Central memory CD8-positive, alpha-beta T cell (primary cell): ENCODE measurements around the gene RCN2.
A peak's percentile ranks its signal among the peaks of the same experiment; 100 is the strongest.

Experiments used
- ATAC-seq: fragments of 150-1000 bp; cut with Tn5 transposase; replicated peaks from 2 replicates; pipeline ENCODE4 v1.10.0; 2022; ENCODE audit warnings: mild to moderate bottlenecking, moderate FRiP score, moderate number of reproducible peaks; ENCODE audit not compliant: poor library complexity, severe bottlenecking; ENCODE audit errors: extremely low read depth
- DNase-seq, 2 donors: peaks; one replicate each; pipeline ENCODE4 v3.0.0; 2021; ENCODE audit warnings: low spot score in 2 of 2
- H3K27ac Mint-ChIP-seq: one replicate; pipeline ENCODE4 v1.8.0; 2022; ENCODE audit warnings: low read depth, mild to moderate bottlenecking, moderate library complexity, mixed read lengths
- H3K27me3 Mint-ChIP-seq: one replicate; pipeline ENCODE4 v1.8.0; 2022; ENCODE audit warnings: mixed read lengths
- H3K36me3 Mint-ChIP-seq: one replicate; pipeline ENCODE4 v1.8.0; 2022; ENCODE audit warnings: mild to moderate bottlenecking, moderate library complexity, mixed read lengths; ENCODE audit not compliant: insufficient read depth
- H3K4me1 Mint-ChIP-seq: one replicate; pipeline ENCODE4 v1.8.0; 2022; ENCODE audit warnings: mixed read lengths
- H3K4me3 Mint-ChIP-seq: one replicate; pipeline ENCODE4 v1.8.0; 2022; ENCODE audit warnings: mild to moderate bottlenecking, moderate library complexity, mixed read lengths
- H3K9me3 Mint-ChIP-seq: one replicate; pipeline ENCODE4 v1.8.0; 2022; ENCODE audit warnings: mixed read lengths

RCN2 gene

DNA sequence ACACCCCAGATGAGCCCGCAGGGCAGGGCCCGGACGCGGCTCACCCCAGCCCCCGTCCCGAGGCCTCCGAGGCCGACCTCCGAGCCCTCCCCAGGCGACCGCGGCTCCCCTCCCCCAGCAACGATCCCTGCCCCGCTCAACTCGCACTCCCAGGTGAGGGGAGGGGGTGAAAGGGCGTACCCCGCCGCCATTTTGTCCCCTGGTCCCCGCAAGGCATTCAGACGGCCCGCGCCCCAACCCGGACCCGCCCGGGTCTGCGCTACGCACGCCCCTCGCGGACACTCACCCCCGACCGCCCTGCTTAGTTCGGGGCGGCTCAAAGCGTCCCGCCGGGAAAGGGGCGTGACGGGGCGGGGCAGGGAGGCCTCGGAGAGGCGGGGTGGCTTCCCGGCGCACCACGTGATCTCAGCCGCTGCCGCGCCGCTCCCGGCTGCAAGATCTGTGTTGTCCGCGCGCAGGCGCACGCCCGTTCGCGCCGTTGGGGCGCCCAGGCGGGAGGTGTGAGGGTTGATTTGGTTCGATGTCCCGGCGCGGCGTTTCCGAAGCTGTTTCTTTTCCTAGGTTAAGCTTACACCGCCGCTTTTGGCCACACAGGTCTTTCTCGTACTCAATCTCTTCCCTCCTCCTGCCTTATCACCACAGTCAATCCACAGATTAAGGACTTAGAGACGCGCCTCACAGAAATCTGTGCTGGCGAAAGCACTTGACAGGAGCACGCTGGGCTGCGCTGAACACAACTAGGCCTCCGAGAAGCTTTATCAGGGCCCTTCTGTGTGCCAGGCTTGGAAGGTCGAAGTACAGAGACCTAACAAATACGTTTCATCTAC, 26.3 kb upstream of the RCN2 start, which contains the start of gene SCAPER:
Gene SCAPER (minus strand): TSS at position 328 of the 827 bp plus-strand sequence. CDS start 21,523 bp downstream, outside the sequence.
- DNase-seq (peak; percentile 73 to 77), ATAC-seq (peak; percentile 84)
- Mint-ChIP-seq H3K27ac (peak within 1 kb of the TSS; percentile 88), H3K9me3 (no peaks in the 10 kb centered on the region), H3K4me1 (peaks cover 17% of the 10 kb centered on the region), H3K27me3 (no peaks in the 10 kb centered on the region), H3K36me3 (peaks cover 3% of the 10 kb centered on the region), H3K4me3 (peak within 1 kb of the TSS; percentile 87)

- Mint-ChIP-seq H3K4me3 (peak overlapping the region; percentile 87), H3K36me3 (peaks cover 3% of the 10 kb centered on the region), H3K27me3 (no peaks in the 10 kb centered on the region), H3K4me1 (peaks cover 17% of the 10 kb centered on the region), H3K9me3 (no peaks in the 10 kb centered on the region), H3K27ac (peak overlapping the region; percentile 88)
- DNase-seq (no peak), ATAC-seq (no peak)
Measured at GRCh38 chr15:76905855-76906254, 25.7 kb upstream of the RCN2 start.

DNA sequence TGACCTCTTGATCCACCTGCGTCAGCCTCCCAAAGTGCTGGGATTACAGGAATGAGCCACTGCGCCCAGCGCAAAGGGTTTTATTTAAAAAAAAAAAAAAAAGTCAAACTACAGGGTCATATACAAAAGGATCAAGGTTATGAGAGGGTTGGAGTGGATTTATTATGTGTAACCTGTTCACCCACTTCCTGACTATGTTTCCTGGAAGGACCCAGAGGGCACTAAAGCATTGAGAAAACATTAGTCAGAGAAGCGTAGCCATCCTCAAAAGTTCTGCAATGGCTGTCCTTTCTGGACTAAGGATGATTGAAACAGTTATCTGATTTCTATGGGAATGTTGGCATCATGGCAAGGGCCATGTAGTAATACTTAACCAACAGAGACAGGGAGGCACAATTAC, 19.1 kb upstream of the RCN2 start:
- Mint-ChIP-seq H3K36me3 (no peaks in the 10 kb centered on the region), H3K9me3 (no peaks in the 10 kb centered on the region), H3K4me3 (no peak overlapping the region), H3K4me1 (no peaks in the 10 kb centered on the region), H3K27me3 (peaks cover 3% of the 10 kb centered on the region), H3K27ac (no peak overlapping the region)
- ATAC-seq (no peak), DNase-seq (no peak)

DNA sequence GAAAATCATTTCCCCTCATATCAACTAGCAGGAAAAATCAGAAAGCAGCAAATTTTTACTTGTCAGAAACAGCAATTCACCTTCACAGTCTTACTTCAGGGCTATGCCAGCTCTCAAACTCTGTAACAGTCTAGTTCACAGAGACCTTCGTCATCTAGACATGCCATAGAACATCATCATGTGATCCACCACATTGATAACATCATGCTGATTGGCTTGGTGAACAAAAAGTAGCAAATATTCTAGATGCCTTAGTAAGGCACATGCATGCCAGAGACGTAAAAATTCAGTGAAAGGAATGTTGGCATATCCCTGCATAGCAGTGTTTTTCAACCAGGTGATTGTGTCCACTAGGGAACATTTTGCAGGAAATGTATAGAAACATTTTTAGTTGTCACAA, 17.8 kb upstream of the RCN2 start:
- H3K9me3 Mint-ChIP-seq: no peaks in the 10 kb centered on the region
- DNase-seq (no peak), ATAC-seq (no peak)
- H3K27ac Mint-ChIP-seq: no peak overlapping the region
- H3K4me3 Mint-ChIP-seq: no peak overlapping the region
- H3K4me1 Mint-ChIP-seq: no peaks in the 10 kb centered on the region
- H3K27me3 Mint-ChIP-seq: peaks cover 14% of the 10 kb centered on the region
- no peaks in the 10 kb centered on the region for H3K36me3 Mint-ChIP-seq

- H3K36me3 Mint-ChIP-seq: no peaks in the 10 kb centered on the region
- H3K27ac Mint-ChIP-seq: no peak overlapping the region
- ATAC-seq (no peak), DNase-seq (no peak)
- no peaks in the 10 kb centered on the region for H3K9me3 Mint-ChIP-seq
- H3K4me1 Mint-ChIP-seq: no peaks in the 10 kb centered on the region
- peaks cover 33% of the 10 kb centered on the region for H3K27me3 Mint-ChIP-seq
- H3K4me3 Mint-ChIP-seq: no peak overlapping the region
Measured at GRCh38 chr15:76916369-76916768, 15.2 kb upstream of the RCN2 start.

DNA sequence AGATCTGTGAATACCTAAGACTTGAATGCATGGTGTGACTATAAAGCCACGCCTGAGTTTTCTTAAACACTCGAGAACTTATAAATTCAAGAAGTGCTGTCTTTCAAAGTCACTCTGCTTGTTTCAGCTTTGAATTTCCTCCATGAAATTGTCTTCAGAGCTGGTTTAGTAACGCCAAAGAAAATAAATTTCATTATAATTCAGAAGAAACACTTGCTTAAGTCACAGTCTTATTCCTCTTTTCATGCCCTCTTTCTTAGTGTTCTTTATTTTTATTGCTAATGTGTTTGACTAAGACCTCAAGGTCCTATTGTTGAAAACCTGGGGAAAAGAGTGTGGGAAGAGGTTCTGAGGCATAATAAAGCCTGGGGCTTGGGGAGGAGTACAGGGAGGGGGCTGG, 3.3 kb upstream of the RCN2 start:
- H3K4me1 Mint-ChIP-seq: peaks cover 16% of the 10 kb centered on the region
- no peak for DNase-seq
- no peak for ATAC-seq
- no peaks in the 10 kb centered on the region for H3K9me3 Mint-ChIP-seq
- peaks cover 5% of the 10 kb centered on the region for H3K27me3 Mint-ChIP-seq
- H3K36me3 Mint-ChIP-seq: peaks cover 2% of the 10 kb centered on the region
- H3K4me3 Mint-ChIP-seq: no peak overlapping the region
- no peak overlapping the region for H3K27ac Mint-ChIP-seq

DNA sequence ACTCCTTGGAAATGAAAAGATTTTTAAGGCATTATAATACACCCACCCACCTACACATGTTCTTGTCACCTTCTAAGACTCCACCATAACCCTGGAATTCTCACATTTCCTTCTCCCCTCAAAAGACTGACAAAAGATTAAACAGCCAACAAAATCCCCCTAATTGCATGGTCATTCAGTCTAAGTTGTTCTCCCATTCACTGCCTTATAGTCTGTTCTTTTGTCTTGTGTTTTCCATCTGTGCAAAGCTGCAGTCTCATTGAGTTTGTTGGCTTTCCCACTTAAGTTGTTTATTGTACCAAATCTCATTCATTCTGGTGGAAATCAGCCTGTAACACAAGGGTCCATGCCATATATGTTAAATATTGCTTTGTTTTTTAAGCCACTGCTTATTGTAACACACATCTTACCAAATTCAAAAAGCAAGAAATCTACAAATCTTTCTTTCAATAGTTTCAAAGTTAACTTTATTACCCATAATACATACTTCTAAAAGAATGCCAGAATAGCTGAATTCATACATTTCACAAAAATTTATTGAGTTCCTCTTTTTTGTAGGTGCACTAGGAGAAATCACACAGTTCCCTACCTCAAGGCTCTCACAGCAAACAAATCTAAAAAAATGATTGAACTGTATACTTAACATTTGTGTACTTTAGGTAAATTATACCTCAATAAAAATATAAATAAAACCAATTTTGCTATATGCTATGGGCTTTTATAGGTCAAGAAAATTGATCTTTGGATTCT, 2.4 kb upstream of the RCN2 start:
- H3K9me3 Mint-ChIP-seq: no peaks in the 10 kb centered on the region

GRCh38 chr15:76930831-76931396, 635 bp upstream of the RCN2 start:
- Mint-ChIP-seq H3K36me3 (peaks cover 10% of the 10 kb centered on the region), H3K27ac (peak overlapping the region; percentile 76), H3K4me1 (peaks cover 24% of the 10 kb centered on the region), H3K9me3 (no peaks in the 10 kb centered on the region), H3K27me3 (no peaks in the 10 kb centered on the region), H3K4me3 (peak overlapping the region; percentile 78)
- ATAC-seq (no peak), DNase-seq (no peak)

More for the DNA sequence above, 2.4 kb upstream of the RCN2 start:
- Mint-ChIP-seq H3K4me1 (peaks cover 17% of the 10 kb centered on the region), H3K36me3 (peaks cover 2% of the 10 kb centered on the region), H3K4me3 (no peak overlapping the region), H3K27me3 (no peaks in the 10 kb centered on the region), H3K27ac (no peak overlapping the region)
- no peak for DNase-seq
- ATAC-seq: no peak

DNA sequence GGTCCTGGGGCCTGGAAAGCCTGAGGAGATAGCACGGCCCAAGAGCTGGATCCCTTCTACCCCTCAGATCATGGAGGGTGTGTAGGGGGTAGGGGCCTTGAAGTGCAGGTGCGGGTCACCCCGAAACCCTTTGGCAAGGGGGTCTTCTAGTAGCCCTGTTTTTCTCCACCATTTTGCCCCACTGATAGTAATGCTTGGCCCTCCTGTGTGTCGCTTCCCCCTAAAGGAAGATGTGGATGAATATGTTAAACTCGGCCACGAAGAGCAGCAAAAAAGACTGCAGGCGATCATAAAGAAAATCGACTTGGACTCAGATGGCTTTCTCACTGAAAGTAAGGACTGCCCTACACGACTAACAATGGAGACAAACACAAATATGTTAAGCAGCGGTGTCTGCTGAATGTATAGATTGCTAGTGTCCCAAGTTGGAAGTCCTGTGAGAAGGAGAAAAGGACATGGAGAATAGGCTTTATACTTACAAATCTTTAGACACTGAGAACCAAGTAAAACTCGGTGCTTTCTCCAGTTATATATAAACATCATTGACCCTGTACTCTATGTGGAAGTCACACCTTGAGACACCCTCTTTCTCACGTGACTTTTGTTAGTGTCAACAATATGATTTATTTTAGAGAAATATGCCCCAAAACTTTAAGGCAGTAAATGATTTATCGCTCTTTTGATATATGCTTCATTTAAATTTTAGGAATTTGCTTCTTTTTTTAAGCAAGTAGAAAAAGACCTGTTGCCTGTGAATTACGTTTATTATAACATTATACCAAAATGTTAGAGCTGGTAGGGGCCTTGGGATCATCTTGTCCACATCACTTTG, 802 bp downstream of the RCN2 start:
- H3K4me1 Mint-ChIP-seq: peaks cover 24% of the 10 kb centered on the region
- DNase-seq (no peak), ATAC-seq (no peak)
- H3K27me3 Mint-ChIP-seq: no peaks in the 10 kb centered on the region
- H3K4me3 Mint-ChIP-seq: peak overlapping the region; percentile 78
- H3K9me3 Mint-ChIP-seq: no peaks in the 10 kb centered on the region
- peaks cover 11% of the 10 kb centered on the region for H3K36me3 Mint-ChIP-seq
- H3K27ac Mint-ChIP-seq: peak overlapping the region; percentile 76

DNA sequence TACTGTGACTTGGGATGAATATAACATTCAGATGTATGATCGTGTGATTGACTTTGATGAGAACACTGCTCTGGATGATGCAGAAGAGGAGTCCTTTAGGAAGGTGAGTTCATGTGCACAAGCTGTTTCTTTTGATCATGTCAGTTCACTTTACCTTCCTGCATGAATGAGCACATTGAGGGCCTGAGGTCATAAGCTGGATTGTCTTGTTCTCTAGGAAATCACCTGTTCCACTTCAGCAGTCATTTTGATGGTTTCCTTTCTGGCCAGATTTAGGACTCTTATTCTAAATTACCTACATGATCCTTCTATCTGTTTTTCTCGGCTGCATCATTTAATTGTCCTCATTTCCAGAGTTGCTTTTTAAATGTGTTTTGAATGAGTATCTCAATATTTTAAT, 4.1 kb downstream of the RCN2 start:
- DNase-seq (no peak), ATAC-seq (no peak)
- Mint-ChIP-seq H3K4me1 (peaks cover 24% of the 10 kb centered on the region), H3K27me3 (no peaks in the 10 kb centered on the region), H3K4me3 (no peak overlapping the region), H3K36me3 (peaks cover 19% of the 10 kb centered on the region), H3K9me3 (no peaks in the 10 kb centered on the region), H3K27ac (no peak overlapping the region)

- Mint-ChIP-seq H3K36me3 (peaks cover 17% of the 10 kb centered on the region), H3K27ac (no peak overlapping the region), H3K9me3 (no peaks in the 10 kb centered on the region), H3K4me3 (no peak overlapping the region), H3K27me3 (no peaks in the 10 kb centered on the region), H3K4me1 (peaks cover 19% of the 10 kb centered on the region)
- DNase-seq (no peak), ATAC-seq (no peak)
Measured at GRCh38 chr15:76936671-76937070, 5.1 kb downstream of the RCN2 start.

DNA sequence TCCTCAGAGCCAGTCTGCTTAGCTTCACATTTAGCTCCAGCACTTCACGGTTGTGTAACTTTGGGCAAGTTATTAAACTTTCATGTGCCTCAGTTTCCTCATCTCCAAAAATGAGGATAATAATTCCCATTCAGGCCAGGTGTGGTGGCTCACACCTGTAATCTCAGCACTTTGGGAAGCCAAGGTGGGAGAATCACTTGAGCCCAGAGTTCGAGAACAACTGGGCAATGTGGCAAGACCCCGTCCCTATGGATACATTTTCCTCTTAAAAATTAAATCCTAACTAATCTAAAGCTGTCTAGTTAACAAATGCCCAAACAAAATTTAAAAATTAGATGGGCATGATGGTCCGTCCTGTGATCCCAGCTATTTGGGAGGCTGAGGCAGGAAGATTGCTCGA, 7.2 kb downstream of the RCN2 start:
- ATAC-seq (no peak), DNase-seq (no peak)
- no peak overlapping the region for H3K4me3 Mint-ChIP-seq
- H3K27ac Mint-ChIP-seq: no peak overlapping the region
- peaks cover 21% of the 10 kb centered on the region for H3K36me3 Mint-ChIP-seq
- H3K27me3 Mint-ChIP-seq: no peaks in the 10 kb centered on the region
- peaks cover 7% of the 10 kb centered on the region for H3K4me1 Mint-ChIP-seq
- H3K9me3 Mint-ChIP-seq: no peaks in the 10 kb centered on the region
